Neural cell (in vitro differentiated cells): ENCODE data around the gene DSCAM. TPM values are rescaled to one million over a fixed set of nuclear protein-coding genes. Genes with fewer than 3 reads are reported as not detected.

Experiments used
- H2AFZ ChIP-seq: fragments of 200-600, 300-800 bp; sonication (generic), shearing (Covaris generic); 2 replicates; pipeline ENCODE4 v1.6.0; 2014; ENCODE audit warnings: low read depth, mild to moderate bottlenecking, antibody characterized with exemption, low read length, moderate library complexity
- H3F3A ChIP-seq: fragments of 200-600 bp; shearing (Covaris generic); 2 replicates; pipeline ENCODE4 v1.6.1; 2016; ENCODE audit warnings: mild to moderate bottlenecking, moderate library complexity, mixed read lengths, antibody characterized with exemption, low read length; ENCODE audit not compliant: insufficient read depth, poor library complexity, severe bottlenecking
- H3K27ac ChIP-seq: fragments of 200-600, 300-800 bp; sonication (generic), shearing (Covaris generic); 2 replicates; pipeline ENCODE4 v1.5.1; 2014; ENCODE audit warnings: mild to moderate bottlenecking, low read length, moderate library complexity
- H3K27me3 ChIP-seq: fragments of 300-800, 200-600 bp; sonication (generic), shearing (Covaris generic); 2 replicates; pipeline ENCODE4 v1.6.0; 2014; ENCODE audit warnings: mild to moderate bottlenecking, low read depth, low read length, moderate library complexity; ENCODE audit not compliant: insufficient read depth
- H3K36me3 ChIP-seq: fragments of 300-800, 200-600 bp; sonication (generic), shearing (Covaris generic); 2 replicates; pipeline ENCODE4 v1.5.1; 2014; ENCODE audit warnings: mild to moderate bottlenecking, antibody characterized with exemption, low read length, moderate library complexity; ENCODE audit not compliant: insufficient read depth
- H3K4me2 ChIP-seq: fragments of 300-800, 200-600 bp; sonication (generic), shearing (Covaris generic); 2 replicates; pipeline ENCODE4 v1.6.0; 2014; ENCODE audit warnings: mild to moderate bottlenecking, low read length
- H3K4me3 ChIP-seq: fragments of 300-800, 200-600 bp; sonication (generic), shearing (Covaris generic); 2 replicates; pipeline ENCODE4 v1.5.1; 2014; ENCODE audit warnings: mild to moderate bottlenecking, low read length, moderate library complexity
- H3K79me2 ChIP-seq: fragments of 200-600 bp; shearing (Covaris generic); replicated peaks from 2 replicates; pipeline ENCODE4 v1.6.0; 2014; ENCODE audit warnings: mild to moderate bottlenecking, low read length, moderate library complexity; ENCODE audit not compliant: insufficient read depth
- H3K9ac ChIP-seq: fragments of 300-800, 200-600 bp; sonication (generic), shearing (Covaris generic); 2 replicates; pipeline ENCODE4 v1.6.1; 2016; ENCODE audit warnings: mild to moderate bottlenecking, low read length, mixed read lengths
- H3K9me2 ChIP-seq: fragments of 200-600 bp; shearing (Covaris generic); 2 replicates; pipeline ENCODE4 v1.6.1; 2016; ENCODE audit warnings: mild to moderate bottlenecking, low read length, mixed read lengths; ENCODE audit not compliant: insufficient read depth
- H3K9me3 ChIP-seq: fragments of 200-600, 300-800 bp; sonication (generic), shearing (Covaris generic); 2 replicates; pipeline ENCODE4 v1.6.1; 2016; ENCODE audit warnings: mild to moderate bottlenecking, mixed run types, low read length, moderate library complexity, mixed read lengths
- H4K20me1 ChIP-seq: fragments of 200-600 bp; shearing (Covaris generic); 2 replicates; pipeline ENCODE4 v1.6.1; 2016; ENCODE audit warnings: mild to moderate bottlenecking, mixed run types; ENCODE audit not compliant: insufficient read depth
- EP300 ChIP-seq: fragments of 450-650 bp; conservative IDR thresholded peaks from 2 replicates; pipeline ENCODE4 v1.6.1; 2014; ENCODE audit warnings: antibody characterized with exemption, mild to moderate bottlenecking, moderate library complexity; ENCODE audit not compliant: poor library complexity, severe bottlenecking
- EZH2 ChIP-seq: fragments of 200-600, 300-800 bp; shearing (Covaris generic), sonication (generic); IDR thresholded peaks from 2 replicates; pipeline ENCODE4 v1.6.1; 2014; ENCODE audit warnings: antibody characterized with exemption, low read length, borderline replicate concordance, mild to moderate bottlenecking; ENCODE audit not compliant: insufficient read depth, poor library complexity, severe bottlenecking
- MXI1 ChIP-seq: fragments of 450-650 bp; conservative IDR thresholded peaks from 2 replicates; pipeline ENCODE4 v1.6.1; 2014; ENCODE audit warnings: antibody characterized with exemption, mild to moderate bottlenecking; ENCODE audit not compliant: poor library complexity, severe bottlenecking
- POLR2AphosphoS5 ChIP-seq: IDR thresholded peaks from 2 replicates; pipeline ENCODE4 v1.6.1; 2012
- RAD21 ChIP-seq: fragments of 450-650 bp; conservative IDR thresholded peaks from 2 replicates; pipeline ENCODE4 v1.6.1; 2014; ENCODE audit warnings: antibody characterized with exemption, mild to moderate bottlenecking, moderate library complexity
- SMC3 ChIP-seq: fragments of 450-650 bp; conservative IDR thresholded peaks from 2 replicates; pipeline ENCODE4 v1.6.1; 2014; ENCODE audit warnings: antibody characterized with exemption, mild to moderate bottlenecking, moderate library complexity; ENCODE audit not compliant: poor library complexity
- TAF1 ChIP-seq: IDR thresholded peaks from 2 replicates; pipeline ENCODE4 v1.6.1; 2012; ENCODE audit warnings: low read depth
- polyA plus RNA-seq: library from polyadenylated mRNA; depleted of rRNA; stranded (reverse); fragments of >200 nt; gene quantifications from 2 replicates; pipeline ENCODE4 v1.2.3, GENCODE V29; 2014
- TF ChIP-seq, protein P1 (sequence below): fragments of 450-650 bp; IDR thresholded peaks from 2 replicates; pipeline ENCODE4 v1.5.1; 2014; ENCODE audit warnings: antibody characterized with exemption, mild to moderate bottlenecking, moderate library complexity; ENCODE audit not compliant: poor library complexity, severe bottlenecking
- TF ChIP-seq, protein P2 (sequence below): IDR thresholded peaks from 2 replicates; pipeline ENCODE4 v1.6.1; 2012; ENCODE audit warnings: borderline replicate concordance

The DSCAM gene
- polyA plus RNA-seq, 1 donor from 2014 or later = 5.3 TPM

DNA sequence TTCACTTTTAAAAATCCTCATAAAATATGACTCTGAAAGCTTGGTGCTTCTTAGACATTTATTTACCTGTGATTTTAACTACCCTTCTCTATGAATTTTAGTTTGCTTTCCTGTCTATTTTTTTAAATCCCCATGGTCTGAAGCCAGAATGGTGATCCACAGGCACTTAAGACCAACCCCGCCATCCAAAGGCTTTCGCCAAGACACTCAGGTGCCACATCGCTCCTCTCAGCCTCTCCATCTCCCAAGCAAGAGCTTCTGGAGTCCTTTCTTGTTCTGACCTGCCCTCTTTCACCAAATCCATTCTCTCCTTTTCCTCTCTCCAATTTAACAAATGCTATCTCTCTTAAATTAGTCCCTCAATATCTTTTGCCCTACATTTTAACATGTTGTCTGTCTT lies 515.2 kb downstream of the DSCAM start:
- Histone ChIP-seq H3K4me3 (no peak overlapping the region), H3K79me2 (no peaks in the 10 kb centered on the region), H3K9ac (peak overlapping the region; percentile 54), H3K27ac (peak overlapping the region; percentile 73), H3K9me3 (no peaks in the 10 kb centered on the region), H3K9me2 (no peaks in the 10 kb centered on the region), H4K20me1 (no peaks in the 10 kb centered on the region), H3K4me2 (no peak overlapping the region), H3K36me3 (no peaks in the 10 kb centered on the region), H3F3A (no peaks in the 10 kb centered on the region), H3K27me3 (no peaks in the 10 kb centered on the region), H2AFZ (no peak overlapping the region)
- TF ChIP-seq, protein P1, sequence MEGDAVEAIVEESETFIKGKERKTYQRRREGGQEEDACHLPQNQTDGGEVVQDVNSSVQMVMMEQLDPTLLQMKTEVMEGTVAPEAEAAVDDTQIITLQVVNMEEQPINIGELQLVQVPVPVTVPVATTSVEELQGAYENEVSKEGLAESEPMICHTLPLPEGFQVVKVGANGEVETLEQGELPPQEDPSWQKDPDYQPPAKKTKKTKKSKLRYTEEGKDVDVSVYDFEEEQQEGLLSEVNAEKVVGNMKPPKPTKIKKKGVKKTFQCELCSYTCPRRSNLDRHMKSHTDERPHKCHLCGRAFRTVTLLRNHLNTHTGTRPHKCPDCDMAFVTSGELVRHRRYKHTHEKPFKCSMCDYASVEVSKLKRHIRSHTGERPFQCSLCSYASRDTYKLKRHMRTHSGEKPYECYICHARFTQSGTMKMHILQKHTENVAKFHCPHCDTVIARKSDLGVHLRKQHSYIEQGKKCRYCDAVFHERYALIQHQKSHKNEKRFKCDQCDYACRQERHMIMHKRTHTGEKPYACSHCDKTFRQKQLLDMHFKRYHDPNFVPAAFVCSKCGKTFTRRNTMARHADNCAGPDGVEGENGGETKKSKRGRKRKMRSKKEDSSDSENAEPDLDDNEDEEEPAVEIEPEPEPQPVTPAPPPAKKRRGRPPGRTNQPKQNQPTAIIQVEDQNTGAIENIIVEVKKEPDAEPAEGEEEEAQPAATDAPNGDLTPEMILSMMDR = no peak
- TF ChIP-seq MXI1 (no peak), RAD21 (no peak), POLR2AphosphoS5 (no peak)

DNA sequence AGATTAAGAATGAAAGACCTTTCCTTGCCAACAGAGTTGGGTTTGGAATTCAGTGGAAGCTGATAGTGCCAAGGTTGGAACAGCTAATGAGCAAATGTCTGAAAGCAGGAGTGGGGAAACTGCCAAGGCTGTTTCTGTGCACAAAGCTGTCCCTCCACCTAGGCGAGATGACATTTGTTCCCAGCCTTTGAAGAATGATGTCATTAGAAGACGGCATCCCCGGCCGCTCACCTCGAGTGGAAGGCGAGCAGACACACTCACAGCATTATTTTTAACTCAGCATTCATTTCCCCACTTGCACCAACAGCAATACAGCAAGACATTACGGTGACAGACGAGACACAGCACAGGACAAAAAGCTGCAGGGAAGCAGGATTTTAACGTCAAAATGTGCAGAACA lies 515.8 kb downstream of the DSCAM start:
- Histone ChIP-seq H3K9me2 (no peaks in the 10 kb centered on the region), H3K9me3 (no peaks in the 10 kb centered on the region), H4K20me1 (no peaks in the 10 kb centered on the region), H3K79me2 (no peaks in the 10 kb centered on the region), H3K9ac (peak overlapping the region; percentile 54), H3F3A (no peaks in the 10 kb centered on the region), H3K4me2 (no peak overlapping the region), H3K4me3 (no peak overlapping the region), H3K27ac (peak overlapping the region; percentile 73), H3K36me3 (no peaks in the 10 kb centered on the region), H3K27me3 (no peaks in the 10 kb centered on the region), H2AFZ (no peak overlapping the region)
- TF ChIP-seq EP300 (peak; percentile 73), TAF1 (no peak), POLR2AphosphoS5 (peak; percentile 52), MXI1 (no peak), SMC3 (peak; percentile 28), EZH2 (no peak)
- TF ChIP-seq, protein P1 = no peak
- TF ChIP-seq, protein P2, sequence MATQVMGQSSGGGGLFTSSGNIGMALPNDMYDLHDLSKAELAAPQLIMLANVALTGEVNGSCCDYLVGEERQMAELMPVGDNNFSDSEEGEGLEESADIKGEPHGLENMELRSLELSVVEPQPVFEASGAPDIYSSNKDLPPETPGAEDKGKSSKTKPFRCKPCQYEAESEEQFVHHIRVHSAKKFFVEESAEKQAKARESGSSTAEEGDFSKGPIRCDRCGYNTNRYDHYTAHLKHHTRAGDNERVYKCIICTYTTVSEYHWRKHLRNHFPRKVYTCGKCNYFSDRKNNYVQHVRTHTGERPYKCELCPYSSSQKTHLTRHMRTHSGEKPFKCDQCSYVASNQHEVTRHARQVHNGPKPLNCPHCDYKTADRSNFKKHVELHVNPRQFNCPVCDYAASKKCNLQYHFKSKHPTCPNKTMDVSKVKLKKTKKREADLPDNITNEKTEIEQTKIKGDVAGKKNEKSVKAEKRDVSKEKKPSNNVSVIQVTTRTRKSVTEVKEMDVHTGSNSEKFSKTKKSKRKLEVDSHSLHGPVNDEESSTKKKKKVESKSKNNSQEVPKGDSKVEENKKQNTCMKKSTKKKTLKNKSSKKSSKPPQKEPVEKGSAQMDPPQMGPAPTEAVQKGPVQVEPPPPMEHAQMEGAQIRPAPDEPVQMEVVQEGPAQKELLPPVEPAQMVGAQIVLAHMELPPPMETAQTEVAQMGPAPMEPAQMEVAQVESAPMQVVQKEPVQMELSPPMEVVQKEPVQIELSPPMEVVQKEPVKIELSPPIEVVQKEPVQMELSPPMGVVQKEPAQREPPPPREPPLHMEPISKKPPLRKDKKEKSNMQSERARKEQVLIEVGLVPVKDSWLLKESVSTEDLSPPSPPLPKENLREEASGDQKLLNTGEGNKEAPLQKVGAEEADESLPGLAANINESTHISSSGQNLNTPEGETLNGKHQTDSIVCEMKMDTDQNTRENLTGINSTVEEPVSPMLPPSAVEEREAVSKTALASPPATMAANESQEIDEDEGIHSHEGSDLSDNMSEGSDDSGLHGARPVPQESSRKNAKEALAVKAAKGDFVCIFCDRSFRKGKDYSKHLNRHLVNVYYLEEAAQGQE = no peak
